Activated CD4-positive, alpha-beta T cell treated with anti-CD3 and anti-CD28 coated beads, Interleukin-2, amount 50 U/mL, for 16 hours (primary cell): ENCODE measurements around the gene PROSER3.
"Not testable (repeated sequence)": the region's sequence is repeated elsewhere in the genome, so short reads cannot be mapped to it uniquely, and the experiment has no call there.

Experiments used
- DNase-seq: peaks from one replicate; pipeline ENCODE4 v3.0.0-alpha.2; 2020

The PROSER3 gene

DNA sequence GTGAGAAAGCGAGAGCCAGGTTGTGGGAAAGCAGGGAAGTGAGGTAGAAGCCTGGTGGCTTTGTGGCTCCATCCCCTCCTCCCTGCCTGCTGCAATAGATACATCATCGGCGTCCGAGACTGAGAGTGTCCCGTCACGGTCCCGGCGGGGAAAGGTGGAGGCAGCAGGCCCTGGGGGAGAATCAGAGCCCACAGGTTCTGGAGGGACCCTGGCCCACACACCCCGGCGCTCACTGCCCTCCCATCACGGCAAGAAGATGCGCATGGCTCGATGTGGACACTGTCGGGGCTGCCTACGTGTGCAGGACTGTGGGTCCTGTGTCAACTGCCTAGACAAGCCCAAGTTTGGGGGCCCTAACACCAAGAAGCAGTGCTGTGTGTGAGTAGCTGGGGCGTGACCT, 35.1 kb upstream of the PROSER3 start:
- DNase-seq, result no peak

DNA sequence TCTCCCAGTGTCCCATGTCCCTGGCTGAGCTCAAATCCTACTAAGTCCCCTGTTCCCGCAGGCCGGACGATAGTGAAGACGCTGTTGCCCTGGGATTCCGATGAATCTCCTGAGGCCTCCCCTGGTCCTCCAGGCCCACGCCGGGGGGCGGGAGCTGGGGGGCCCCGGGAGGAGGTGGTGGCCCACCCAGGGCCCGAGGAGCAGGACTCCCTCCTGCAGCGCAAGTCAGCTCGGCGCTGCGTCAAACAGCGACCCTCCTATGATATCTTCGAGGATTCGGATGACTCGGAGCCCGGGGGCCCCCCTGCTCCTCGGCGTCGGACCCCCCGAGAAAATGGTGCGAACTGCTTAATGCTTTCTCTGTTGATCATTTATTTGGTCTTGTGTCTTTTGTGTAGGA, 34.3 kb upstream of the PROSER3 start:
- DNase-seq, result no peak

DNA sequence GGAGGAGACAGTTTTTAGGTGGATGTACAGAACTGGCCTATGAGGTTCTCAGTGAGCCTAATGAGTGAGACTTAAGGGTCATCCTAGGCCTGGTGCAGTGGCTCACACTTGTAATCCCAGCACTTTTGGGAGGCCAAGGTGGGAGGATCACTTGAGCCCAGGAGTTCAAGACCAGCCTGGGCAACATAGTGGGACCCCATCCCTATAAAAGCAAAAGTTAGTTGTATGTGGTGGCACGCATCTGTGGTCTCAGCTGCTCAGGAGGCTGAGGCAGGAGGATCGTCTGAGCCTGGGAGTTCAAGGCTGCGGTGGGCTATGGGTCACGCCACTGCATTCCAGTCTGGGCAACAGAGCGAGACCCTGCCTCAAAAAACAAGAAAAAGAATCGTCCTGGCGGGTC, 33.8 kb upstream of the PROSER3 start:
- DNase-seq, result not testable (repeated sequence)

DNA sequence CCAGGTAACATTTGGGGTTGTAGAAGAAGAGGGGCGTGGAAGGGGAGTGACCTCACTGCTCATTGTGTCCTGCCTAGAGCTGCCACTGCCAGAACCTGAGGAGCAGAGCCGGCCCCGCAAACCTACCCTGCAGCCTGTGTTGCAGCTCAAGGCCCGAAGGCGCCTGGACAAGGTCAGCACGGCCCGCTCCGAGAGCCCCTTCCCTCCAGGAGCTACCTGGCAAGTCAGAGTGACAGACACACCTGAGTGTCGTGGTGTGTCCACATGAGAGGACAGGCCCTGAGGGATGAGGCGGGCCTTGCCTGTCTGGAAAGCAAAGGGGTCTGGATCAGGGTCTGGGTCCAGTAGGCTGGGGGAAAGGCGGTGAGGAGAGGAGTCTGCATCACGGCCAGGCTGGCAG, 33.4 kb upstream of the PROSER3 start:
- no peak for DNase-seq

DNA sequence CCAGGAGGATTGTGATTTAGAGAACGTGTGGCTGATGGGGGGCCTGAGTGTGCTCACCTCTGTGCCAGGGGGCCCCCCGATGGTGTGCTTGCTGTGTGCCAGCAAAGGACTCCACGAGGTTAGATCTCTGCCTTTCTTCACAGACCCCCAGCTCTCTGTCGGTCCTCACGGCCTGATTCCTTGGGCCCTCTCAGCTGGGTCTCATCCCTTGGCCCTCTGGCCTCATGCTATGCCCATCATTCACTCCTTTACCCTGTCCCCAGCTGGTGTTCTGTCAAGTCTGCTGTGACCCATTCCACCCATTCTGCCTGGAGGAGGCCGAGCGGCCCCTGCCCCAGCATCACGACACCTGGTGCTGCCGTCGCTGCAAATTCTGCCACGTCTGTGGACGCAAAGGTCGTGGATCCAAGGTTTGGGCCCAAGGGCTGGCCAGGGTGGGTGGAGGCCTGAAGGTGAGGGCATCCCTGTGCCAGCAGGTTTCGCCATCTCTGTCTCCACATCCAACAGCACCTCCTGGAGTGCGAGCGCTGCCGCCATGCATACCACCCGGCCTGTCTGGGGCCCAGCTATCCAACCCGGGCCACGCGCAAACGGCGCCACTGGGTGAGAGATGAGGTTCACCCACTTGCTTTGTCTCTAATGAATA, 32.6 kb upstream of the PROSER3 start:
- no peak for DNase-seq

DNA sequence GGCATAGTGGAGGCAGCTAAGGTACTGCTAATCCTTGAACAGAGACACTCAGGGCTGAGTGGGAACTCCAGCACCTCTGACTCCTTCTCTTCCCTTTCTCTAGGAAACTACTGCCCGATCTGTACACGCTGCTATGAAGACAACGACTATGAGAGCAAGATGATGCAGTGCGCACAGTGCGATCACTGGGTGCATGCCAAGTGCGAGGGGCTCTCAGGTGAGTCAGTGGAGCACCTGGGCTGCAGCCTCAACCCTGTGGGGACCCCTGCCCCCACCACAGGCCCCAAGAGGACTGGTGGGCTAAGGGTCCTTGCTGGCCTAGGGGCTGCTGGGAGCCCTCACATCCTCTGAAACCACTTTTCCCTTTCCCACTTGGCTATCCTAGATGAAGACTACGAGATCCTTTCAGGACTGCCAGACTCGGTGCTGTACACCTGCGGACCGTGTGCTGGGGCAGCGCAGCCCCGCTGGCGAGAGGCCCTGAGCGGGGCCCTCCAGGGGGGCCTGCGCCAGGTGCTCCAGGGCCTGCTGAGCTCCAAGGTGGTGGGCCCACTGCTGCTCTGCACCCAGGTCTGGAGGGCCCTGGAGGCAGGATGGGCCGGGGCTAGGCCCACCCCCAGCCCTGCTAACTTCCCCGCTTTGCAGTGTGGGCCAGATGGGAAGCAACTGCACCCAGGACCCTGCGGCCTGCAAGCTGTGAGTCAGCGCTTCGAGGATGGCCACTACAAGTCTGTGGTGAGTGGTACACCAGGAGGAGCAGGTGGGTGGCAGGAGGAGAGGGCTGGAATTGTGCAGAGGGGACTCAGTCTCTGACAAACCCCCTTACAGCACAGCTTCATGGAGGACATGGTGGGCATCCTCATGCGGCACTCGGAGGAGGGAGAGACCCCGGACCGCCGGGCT, 30.7 kb upstream of the PROSER3 start:
- DNase-seq, result no peak

DNA sequence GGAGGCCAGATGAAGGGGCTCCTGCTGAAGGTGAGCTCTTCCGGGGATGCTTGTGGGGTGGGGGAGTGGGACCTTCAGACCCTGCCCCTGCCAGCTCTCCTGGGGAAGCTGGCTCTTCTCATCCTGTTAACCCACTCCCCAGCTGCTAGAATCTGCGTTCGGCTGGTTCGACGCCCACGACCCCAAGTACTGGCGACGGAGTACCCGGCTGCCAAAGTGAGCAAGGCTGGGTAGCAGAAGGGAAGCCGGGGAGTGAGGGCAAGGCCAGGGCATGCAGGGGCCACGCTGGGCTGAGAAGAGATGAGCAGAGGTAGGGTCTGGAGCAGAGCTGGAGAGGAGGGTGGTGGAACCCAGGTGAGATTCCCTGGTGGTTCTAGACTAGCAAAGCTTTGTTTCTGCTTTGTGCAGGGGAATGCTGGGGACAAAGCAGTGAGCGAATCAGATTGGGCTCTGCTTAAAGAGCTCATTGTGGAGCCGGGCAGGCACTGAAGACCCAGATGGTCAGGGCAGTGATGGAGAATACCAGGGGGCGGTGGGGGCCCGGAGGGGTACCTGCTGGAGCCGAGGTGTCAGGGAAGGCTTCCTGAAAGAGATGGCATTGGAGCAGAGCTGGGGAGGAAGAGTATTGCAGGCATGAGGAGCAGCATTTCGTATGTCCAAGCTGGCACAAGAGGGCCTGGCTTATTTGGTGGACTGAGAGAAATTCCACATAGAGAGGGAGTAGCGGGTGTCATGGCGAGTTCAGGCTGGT, 29.8 kb upstream of the PROSER3 start:
- DNase-seq, result no peak

DNA sequence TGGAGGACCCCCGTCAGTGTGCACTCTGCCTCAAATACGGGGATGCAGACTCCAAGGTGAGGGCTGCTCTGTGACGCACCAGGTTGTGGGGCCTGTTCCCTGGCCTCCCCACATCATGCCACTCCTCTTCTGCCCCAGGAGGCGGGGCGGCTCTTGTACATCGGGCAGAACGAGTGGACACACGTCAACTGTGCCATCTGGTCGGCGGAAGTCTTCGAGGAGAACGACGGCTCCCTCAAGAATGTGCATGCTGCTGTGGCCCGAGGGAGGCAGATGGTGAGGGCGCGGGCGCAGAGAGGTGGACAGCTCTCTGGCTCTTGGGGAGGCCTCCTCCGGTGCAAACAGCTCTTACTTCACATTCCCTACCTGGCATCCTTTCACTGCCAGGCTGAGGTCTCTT, 29.0 kb upstream of the PROSER3 start:
- DNase-seq, result no peak

DNA sequence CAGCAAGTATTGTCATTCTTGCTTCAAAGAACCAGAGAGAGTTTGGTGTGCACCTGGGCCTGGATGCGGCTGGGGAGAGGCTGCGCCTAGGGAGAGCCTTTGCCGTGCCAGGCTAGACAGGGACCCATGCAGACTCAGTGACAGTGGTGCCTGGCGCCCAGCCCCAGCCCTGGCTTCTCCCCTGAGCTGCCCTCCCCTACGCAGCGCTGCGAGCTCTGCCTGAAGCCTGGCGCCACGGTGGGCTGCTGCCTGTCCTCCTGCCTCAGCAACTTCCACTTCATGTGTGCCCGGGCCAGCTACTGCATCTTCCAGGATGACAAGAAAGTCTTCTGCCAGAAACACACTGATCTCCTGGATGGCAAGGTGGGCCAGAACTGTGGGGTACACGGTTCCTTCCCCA, 28.2 kb upstream of the PROSER3 start:
- no peak for DNase-seq

DNA sequence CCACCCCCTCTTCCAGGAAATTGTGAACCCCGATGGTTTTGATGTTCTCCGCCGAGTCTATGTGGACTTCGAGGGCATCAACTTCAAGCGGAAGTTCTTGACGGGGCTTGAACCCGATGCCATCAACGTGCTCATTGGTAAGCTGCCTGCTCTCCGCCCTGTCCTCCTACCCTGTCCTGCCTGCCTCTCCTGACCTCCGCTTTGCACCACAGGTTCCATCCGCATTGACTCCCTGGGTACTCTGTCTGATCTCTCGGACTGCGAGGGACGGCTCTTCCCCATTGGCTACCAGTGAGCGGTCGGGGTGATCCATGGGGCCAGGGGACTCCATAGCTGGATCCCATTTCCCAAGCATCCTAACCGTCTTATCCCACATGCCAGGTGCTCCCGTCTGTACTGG, 27.6 kb upstream of the PROSER3 start:
- no peak for DNase-seq

DNA sequence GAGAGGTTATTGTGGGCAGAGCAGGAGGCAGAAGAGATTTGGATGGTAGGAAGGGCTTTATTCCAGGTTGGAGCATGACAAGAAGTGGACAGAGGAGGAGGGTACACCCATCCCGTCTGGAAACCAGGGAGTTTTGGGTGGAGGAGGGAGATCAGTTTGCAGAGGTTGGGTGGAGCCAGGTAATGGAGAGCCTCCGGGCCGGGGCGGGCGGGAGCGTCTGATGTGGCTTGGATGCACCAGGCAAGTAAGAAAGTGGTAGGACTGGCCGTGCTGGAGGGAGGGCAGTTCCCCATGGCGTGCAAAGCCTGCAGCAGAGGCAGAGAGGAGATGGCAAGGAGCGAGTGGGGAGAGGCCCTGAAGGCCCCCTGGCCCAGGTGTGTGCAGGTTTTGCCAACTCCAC, 26.6 kb upstream of the PROSER3 start:
- DNase-seq, result no peak

DNA sequence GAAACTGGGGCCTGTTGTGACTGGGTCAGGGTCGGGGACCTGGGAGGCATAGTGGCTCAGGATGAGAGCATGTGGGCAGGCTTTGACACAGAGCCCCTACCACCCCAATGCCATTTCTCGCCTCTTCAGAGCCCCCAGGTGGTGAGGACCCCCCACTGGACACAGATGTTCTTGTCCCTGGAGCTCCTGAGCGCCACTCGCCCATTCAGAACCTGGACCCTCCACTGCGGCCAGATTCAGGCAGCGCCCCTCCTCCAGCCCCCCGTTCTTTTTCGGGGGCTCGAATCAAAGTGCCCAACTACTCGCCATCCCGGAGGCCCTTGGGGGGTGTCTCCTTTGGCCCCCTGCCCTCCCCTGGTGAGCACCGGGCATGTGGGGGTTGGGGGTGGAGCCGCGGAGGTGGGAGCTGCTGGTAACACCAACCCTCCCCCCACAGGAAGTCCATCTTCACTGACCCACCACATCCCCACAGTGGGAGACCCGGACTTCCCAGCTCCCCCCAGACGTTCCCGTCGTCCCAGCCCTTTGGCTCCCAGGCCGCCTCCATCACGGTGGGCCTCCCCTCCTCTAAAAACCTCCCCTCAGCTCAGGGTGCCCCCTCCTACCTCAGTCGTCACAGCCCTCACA, 26.1 kb upstream of the PROSER3 start:
- no peak for DNase-seq

DNA sequence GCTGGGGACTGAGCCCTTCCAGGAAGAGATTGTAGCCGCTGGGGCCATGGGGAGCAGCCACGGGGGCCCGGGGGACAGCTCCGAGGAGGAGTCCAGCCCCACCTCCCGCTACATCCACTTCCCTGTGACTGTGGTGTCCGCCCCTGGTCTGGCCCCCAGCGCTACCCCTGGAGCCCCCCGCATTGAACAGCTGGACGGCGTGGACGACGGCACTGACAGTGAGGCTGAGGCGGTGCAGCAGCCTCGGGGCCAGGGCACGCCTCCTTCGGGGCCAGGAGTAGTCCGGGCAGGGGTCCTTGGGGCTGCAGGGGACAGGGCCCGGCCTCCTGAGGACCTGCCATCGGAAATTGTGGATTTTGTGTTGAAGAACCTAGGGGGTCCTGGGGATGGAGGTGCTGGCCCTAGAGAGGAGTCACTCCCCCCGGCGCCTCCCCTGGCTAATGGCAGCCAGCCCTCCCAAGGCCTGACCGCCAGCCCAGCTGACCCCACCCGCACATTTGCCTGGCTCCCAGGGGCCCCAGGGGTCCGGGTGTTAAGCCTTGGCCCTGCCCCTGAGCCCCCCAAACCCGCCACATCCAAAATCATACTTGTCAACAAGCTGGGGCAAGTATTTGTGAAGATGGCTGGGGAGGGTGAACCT, 25.3 kb upstream of the PROSER3 start:
- no peak for DNase-seq

DNA sequence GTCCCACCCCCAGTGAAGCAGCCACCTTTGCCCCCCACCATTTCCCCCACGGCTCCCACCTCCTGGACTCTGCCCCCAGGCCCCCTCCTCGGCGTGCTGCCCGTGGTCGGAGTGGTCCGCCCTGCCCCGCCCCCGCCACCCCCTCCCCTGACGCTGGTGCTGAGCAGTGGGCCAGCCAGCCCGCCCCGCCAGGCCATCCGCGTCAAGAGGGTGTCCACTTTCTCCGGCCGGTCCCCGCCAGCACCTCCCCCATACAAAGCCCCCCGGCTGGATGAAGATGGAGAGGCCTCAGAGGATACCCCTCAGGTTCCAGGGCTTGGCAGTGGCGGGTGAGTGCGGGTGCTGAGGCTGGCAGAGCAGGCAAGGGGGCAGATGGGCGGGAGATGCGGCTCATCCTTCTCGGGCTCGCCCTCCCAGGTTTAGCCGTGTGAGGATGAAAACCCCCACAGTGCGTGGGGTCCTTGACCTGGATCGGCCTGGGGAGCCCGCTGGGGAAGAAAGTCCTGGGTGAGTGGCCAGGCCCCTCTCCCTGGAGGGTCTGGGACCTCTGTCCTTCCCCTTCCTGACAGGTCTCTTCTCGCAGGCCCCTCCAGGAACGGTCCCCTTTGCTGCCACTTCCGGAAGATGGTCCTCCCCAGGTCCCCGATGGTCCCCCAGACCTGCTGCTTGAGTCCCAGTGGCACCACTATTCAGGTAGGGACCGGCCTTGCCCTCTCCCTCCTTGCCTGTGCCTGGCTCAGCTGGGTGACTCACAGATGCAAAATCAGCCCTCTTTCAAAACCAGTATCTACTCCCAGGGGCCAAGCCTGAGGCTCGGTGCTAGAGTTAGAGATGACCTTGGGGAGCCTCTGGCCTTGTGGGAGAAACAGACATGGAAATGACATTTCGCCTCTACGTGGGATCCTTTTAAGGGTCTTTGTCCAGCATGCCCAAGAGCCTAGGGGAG, 24.5 kb upstream of the PROSER3 start:
- no peak for DNase-seq

DNA sequence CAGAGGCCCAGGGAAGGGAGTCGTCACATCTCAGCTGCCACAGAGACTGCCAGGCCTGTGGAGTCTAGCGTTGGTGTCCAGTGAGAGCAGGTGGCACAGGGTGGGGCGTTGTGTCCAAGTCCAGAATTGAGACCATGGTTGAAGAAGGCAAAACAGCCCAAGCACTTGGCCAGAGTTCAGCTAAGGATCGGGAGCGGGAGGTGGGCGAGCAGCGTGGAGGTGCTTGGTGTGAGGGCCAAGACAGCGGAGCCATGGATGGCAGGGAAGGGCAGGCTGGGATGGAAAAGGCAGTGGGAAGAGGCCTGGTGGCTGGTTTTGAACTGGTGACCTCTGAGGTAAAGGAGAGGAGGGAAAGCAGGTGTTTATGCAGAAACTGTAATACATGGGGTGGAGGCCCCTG, 23.7 kb upstream of the PROSER3 start:
- no peak for DNase-seq

DNA sequence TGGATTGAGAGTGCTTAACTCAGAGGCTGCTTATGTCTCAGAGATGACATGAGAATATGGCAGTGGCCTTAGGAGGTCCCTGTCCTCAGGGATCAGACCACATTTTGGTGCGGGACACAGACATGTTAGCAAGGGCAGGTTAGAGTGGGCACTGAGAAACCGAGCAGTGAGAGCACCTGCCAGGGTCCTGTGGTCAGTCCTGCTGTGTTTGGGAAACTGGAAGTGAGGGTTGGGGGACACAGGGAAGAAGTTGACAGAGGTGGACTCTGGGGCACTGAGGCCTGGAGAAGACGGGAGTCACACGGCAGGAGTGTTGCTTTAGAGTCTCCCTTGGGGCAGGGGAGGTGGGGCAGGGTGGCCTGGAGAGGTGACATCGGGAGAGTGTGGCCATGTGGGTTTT, 23.1 kb upstream of the PROSER3 start:
- no peak for DNase-seq

DNA sequence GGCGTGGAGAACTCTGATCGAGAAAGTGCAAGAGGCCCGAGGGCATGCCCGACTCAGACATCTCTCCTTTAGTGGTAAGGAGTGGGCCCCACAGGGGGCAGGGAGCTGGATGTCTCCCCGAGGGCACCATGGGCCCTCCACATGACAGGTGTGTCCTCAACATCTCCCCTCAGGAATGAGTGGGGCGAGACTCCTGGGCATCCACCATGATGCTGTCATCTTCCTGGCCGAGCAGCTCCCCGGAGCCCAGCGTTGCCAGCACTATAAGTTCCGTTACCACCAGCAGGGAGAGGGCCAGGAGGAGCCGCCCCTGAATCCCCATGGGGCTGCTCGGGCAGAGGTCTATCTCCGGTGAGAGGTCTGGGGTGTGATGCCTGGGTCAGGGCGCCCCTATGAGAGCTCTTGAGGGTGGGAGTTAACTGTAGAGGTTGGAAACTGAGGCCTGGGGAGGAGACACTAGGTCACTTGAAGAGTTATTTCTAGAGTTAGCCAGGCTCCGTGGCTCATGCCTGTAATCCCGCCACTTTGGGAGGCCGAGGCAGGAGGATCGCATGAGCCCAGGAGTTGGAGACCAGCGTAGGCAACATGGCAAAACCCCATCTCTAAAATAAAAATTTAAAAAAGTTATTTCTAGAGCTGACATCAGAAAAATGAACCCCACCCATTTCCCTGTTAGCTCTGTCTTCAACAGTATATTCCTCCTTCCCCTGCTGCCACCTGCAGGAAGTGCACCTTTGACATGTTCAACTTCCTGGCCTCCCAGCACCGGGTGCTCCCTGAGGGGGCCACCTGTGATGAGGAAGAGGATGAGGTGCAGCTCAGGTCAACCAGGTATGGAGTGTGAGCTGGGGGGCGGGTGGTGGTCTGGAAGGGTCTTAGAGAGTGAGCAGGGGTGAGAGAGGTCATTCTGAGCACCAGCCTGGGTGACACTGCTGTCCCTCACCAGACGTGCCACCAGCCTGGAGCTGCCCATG, 20.8 kb upstream of the PROSER3 start:
- DNase-seq, result peak; percentile 24

DNA sequence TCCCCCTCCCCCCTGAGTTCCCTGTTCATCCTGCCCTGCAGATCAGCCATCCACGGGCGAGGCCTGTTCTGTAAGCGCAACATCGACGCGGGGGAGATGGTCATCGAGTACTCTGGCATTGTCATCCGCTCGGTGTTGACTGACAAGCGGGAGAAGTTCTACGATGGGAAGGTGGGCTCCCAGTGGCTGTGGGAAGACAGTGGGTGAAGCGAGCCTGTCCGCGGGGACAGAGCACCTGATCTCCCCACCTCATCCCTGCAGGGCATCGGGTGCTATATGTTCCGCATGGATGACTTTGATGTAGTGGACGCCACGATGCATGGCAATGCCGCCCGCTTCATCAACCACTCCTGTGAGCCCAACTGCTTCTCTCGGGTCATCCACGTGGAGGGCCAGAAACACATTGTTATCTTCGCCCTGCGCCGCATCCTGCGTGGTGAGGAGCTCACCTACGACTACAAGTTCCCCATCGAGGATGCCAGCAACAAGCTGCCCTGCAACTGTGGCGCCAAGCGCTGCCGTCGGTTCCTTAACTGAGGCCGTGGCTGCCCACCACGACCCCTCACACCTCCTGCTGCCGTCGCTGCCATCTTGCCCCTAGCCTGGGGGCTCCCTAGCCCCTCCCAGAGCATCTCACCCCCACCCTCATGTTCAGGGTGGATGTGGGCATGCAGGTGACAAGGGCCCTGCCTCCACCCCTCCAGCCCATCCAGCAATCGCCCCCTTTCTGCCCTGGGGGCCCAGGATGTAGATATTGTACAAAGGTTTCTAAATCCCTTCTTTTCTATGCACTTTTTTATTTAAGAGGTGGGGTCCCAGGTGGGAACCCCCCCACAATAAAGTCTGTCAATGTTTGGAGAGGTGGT, 19.7 kb upstream of the PROSER3 start:
- DNase-seq, result no peak

DNA sequence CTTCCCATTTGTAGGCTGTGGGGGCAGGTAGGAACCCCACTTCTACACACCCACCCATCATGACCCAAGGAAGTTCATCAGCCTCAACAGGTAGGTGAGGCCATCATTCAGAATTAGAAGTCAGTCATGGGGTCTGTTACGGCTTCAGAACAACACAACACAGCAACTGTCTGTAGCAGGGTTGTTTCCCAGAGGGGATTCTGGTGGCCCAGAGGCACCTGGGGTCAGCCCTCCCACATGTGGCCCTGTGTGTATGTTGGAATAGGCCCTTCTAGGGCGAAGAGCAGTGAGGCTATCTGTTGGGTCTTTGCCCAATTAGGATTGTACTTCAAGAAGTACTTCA, 19.1 kb upstream of the PROSER3 start:
- DNase-seq, result no peak
